ENCODE measurements around the gene CSF1. TPM values are rescaled to one million over a fixed set of nuclear protein-coding genes. Genes with fewer than 3 reads are reported as not detected.

Gene CSF1
- total RNA-seq, 1 donor from 2014 or later = 21.1 TPM

GRCh38 chr1:109922326-109922725, 11.7 kb downstream of the CSF1 start:
- no peak for DNase-seq

- DNase-seq = no peak
Measured at GRCh38 chr1:109923131-109923945, 12.7 kb downstream of the CSF1 start.

- DNase-seq = no peak
Measured at GRCh38 chr1:109923946-109924275, 13.3 kb downstream of the CSF1 start.

GRCh38 chr1:109924316-109924715, 13.7 kb downstream of the CSF1 start:
- DNase-seq = no peak

GRCh38 chr1:109925159-109925990, 14.7 kb downstream of the CSF1 start:
- no peak for DNase-seq

GRCh38 chr1:109926662-109927300, 16.1 kb downstream of the CSF1 start:
- DNase-seq = no peak

- no peak for DNase-seq
Measured at GRCh38 chr1:109927356-109927755, 16.7 kb downstream of the CSF1 start.

GRCh38 chr1:109927911-109928321, 17.3 kb downstream of the CSF1 start:
- DNase-seq = peak; percentile 73

GRCh38 chr1:109928591-109929111, 18.0 kb downstream of the CSF1 start:
- peak; percentile 30 for DNase-seq

GRCh38 chr1:109929170-109929569, 18.5 kb downstream of the CSF1 start:
- DNase-seq = no peak

GRCh38 chr1:109929588-109930251, 19.1 kb downstream of the CSF1 start:
- DNase-seq = no peak

- DNase-seq = no peak
Measured at GRCh38 chr1:109930252-109930993, 19.8 kb downstream of the CSF1 start.

- peak; percentile 97 for DNase-seq
Measured at GRCh38 chr1:109931189-109931731, 20.6 kb downstream of the CSF1 start.

- no peak for DNase-seq
Measured at GRCh38 chr1:109931911-109932636, 21.4 kb downstream of the CSF1 start.

- no peak for DNase-seq
Measured at GRCh38 chr1:109932679-109933078, 22.0 kb downstream of the CSF1 start.

GRCh38 chr1:109933856-109934711, 23.4 kb downstream of the CSF1 start:
- DNase-seq = peak; percentile 50

- DNase-seq = peak; percentile 34
Measured at GRCh38 chr1:109935451-109935900, 24.8 kb downstream of the CSF1 start.

GRCh38 chr1:109937738-109938137, 27.1 kb downstream of the CSF1 start:
- DNase-seq = no peak

GRCh38 chr1:109938556-109938955, 27.9 kb downstream of the CSF1 start:
- no peak for DNase-seq

GRCh38 chr1:109942434-109942833, 31.8 kb downstream of the CSF1 start:
- DNase-seq = no peak

Measured in dermis blood vessel endothelial cell (primary cell).